HG02885 (cell line): ENCODE data around the gene POLR2E.
A peak's percentile ranks its signal among the peaks of the same experiment; 100 is the strongest.

Experiments used
- ATAC-seq: cut with Tn5 transposase; IDR thresholded peaks from one replicate; pipeline ENCODE4 v1.9.1; 2021; ENCODE audit warnings: mild to moderate bottlenecking; ENCODE audit not compliant: unreplicated experiment, poor library complexity

The POLR2E gene

DNA sequence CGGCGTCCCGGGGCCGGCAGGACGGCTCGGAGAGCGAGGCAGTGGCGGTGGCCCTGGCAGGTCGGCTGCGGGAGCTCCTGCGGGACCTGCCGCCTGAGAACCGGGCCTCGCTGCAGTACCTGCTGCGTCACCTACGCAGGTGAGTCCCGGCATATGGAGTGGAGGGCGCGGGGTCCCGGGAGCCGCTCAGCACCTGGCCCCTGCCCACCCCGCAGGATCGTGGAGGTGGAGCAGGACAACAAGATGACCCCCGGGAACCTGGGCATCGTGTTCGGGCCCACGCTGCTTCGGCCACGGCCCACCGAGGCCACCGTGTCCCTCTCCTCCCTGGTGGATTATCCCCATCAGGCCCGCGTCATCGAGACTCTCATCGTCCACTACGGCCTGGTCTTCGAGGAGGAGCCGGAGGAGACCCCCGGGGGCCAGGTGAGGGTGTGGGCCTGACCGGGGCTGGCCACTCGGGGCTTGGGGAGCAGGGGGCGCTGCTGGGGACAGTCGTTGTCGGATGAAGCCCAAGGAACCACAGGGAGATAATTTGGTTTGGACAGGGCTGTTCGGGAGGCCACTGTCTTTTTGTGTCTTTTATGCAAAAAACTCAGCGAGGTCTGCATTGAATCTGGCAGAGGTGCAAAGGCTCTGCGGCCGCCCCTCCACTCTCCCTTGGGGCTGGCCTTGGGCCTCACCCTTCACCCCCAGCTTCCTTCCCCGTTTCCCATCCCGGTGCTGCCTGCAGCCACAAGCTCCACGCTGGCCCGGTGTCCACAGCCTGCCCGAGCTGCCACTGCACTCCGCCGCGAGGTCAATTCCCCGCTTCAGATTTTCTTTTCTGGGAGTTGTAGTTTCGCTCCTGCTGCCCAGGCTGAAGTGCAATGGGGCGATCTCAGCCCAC is 12.0 kb downstream of the POLR2E start:
- no peak for ATAC-seq

DNA sequence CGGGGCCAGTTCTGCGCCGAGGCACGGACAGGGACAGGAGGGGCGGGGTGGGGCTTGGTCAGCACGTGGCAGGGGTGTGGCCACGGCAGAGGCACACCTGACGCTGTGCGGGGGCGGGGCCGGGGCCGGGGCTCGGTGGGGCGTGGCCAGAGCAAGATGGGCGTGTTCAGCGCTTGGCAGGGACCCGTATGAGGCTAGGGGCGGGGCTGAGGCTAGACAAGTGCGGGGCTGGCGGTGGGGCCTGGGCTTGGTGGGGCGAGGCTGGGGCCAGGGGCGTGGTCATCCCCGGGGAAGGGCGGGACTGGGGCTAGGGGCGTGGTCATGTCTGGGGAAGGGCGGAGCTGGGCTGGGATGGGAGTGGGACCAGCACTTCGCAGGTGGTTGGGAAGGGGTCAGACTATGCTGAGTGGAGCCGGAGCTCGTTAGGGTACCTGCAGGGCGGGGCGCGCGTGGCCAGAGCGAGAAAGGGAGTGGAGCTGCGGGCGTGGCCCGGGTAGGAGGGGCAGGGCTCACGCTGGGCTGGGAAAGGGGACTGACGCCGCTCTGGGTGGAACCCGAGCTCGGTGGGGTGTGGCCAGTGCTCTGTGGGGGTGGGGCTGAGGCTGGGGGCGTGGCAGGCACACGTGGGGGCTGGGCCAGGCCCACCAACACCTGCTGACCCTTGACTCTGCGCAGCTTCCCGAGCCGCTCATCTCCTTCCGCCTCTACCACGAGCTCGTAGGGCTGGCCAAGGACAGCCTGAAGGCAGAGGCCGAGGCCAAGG is 12.8 kb downstream of the POLR2E start:
- peak; percentile 45 for ATAC-seq

DNA sequence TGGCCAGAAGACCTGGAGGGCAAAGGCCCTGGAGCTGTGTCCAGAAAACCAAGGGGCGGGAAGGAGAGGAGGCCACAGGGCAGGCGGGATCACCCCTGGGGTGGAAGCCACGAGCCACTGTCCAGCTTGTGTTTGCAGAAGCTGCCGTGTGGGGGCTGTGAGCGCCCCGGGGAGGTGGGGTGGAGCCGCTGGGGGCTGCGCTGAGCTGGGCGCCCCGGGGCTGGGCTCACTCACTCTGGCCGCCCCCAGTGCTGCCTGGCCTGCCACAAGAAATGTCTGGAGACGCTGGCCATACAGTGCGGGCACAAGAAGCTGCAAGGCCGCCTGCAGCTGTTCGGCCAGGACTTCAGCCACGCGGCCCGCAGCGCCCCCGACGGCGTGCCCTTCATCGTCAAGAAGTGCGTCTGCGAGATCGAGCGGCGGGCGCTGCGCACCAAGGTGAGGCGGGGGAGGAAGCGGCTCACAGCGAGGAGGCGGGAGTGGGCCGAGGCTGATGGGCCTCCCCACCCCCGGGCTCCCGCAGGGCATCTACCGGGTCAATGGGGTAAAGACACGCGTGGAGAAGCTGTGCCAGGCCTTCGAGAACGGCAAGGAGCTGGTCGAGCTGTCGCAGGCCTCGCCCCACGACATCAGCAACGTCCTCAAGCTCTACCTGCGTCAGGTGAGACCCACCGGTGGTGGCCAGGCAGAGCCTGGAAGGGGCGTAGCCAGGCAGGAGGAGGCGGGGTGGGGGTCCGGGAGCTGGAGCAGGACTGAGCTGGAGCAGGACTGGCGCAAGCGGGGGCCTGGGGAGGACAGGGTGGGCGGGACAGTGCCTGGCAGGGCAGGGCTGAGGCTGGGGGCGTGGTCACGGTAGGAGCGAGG is 13.6 kb downstream of the POLR2E start:
- no peak for ATAC-seq

DNA sequence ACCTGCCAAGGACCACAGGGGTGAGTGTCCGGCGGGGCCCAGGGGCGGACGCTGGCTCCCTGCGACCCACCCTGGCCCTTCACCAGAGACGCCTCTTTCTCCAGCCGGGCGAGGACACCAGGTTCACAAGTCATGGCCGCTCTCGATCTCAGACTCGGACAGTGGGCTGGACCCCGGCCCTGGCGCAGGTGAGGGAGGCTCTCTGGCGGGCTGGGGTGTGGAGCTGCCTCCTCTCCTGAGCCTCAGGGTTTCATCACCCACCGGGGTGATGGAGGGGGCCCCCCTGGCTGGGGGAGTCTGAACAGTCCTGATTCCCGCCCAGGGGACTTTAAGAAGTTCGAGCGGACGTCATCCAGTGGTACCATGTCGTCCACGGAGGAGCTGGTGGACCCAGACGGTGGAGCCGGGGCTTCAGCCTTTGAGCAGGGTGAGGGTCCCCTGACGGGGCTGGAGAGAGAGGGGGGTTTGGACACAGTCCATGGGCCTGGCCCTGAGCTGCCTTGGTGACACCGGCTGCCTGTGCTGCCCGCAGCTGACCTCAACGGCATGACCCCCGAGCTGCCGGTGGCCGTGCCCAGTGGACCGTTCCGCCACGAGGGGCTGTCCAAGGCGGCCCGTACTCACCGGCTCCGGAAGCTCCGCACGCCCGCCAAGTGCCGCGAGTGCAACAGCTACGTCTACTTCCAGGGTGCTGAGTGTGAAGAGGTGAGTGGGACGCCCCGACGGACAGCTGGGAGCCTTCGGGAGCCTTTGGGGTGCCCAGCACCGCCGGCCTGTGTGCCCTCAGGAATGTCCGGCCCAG is 14.6 kb downstream of the POLR2E start:
- ATAC-seq: no peak

DNA sequence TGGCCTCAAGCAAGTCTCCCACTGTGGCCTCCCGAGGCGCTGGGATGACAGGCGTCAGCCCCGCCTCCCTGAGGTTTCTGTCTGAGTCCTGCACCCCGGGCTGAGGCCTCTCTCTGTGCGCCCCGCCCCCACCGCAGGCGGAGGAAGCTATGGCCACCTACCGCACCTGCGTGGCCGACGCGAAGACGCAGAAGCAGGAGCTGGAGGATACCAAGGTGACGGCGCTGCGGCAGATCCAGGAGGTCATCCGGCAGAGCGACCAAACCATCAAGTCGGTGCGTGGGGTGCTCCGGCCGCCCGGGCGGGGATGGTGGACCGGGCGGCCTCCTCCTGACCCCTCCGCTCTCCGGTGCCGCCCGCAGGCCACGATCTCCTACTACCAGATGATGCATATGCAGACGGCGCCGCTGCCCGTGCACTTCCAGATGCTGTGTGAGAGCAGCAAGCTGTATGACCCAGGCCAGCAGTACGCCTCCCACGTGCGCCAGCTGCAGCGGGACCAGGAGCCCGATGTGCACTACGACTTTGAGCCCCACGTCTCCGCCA is 15.5 kb downstream of the POLR2E start:
- no peak for ATAC-seq

- ATAC-seq: peak; percentile 58
These were observed 18.2 kb downstream of the POLR2E start for GRCh38 chr19:1076951-1077350.

DNA sequence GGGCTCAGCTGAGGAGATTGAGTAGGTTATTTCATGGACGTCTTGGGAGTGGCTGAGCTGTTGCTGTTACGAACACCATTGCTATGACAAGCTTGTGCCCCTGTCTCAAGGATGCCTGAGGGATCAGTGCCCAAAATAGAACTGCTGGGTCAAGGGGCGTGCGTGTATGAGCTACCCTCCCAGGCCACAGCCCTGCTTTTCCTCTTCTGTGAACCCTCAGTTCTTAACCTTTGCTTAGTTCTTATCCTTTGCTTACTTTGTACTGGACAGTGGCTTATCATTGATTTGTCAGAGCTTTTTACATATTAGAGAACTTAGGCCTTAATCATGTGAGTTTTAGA is 19.2 kb downstream of the POLR2E start:
- no peak for ATAC-seq

DNA sequence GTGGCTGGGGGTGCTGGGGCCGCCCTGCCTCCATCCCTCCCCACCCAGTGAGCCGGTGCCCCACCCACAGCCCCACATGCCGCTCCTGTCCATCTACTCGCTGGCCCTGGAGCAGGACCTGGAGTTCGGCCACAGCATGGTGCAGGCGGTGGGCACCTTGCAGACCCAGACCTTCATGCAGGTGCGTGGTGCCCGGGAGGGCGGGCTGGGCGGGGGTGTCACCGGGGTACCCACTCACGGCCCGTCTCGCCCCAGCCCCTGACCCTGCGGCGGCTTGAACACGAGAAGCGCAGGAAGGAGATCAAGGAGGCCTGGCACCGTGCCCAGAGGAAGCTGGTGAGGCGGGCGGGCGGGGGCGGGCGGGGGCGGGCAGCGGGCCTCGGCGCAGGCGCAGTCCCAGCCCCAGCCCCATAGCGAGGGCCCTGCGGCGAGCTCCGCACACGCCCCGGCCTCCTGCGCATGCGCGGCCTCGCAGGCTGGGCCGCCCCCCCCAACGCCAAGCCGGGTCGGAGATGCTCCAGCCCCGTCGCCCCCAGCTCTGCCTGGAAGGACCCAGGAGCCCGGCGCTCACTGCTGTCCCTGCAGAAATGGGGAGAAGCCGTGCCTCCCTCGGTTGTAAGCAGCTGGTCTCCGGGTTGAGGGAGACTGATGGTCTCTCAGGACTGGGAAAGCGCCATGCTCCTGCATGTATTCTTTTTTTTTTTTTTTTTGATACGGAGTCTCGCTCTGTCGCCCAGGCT is 20.5 kb downstream of the POLR2E start:
- ATAC-seq: peak; percentile 67

DNA sequence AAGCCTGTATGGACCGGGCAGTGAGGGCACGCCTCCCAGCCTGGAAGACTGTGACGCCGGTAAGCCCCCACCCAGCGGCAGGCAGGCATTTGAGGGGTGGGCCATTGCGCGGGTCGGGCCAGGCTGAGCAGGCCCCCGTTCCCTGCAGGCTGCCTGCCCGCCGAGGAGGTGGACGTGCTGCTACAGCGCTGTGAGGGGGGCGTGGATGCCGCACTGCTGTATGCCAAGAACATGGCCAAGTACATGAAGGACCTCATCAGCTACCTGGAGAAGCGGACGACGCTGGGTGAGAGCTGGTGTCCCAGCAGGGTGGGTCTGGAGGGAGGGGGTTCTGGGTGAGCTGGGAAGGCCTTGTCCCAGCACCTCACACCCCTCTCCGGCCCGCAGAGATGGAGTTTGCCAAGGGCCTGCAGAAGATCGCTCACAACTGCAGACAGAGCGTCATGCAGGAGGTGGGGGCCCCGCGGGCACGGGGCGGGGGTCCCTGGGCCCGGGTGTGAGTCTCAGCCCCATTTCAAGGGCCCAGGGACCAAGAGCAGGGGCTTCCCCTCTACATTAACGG is 21.1 kb downstream of the POLR2E start:
- no peak for ATAC-seq

- ATAC-seq: no peak
These were observed 21.9 kb downstream of the POLR2E start for GRCh38 chr19:1073063-1073955.

DNA sequence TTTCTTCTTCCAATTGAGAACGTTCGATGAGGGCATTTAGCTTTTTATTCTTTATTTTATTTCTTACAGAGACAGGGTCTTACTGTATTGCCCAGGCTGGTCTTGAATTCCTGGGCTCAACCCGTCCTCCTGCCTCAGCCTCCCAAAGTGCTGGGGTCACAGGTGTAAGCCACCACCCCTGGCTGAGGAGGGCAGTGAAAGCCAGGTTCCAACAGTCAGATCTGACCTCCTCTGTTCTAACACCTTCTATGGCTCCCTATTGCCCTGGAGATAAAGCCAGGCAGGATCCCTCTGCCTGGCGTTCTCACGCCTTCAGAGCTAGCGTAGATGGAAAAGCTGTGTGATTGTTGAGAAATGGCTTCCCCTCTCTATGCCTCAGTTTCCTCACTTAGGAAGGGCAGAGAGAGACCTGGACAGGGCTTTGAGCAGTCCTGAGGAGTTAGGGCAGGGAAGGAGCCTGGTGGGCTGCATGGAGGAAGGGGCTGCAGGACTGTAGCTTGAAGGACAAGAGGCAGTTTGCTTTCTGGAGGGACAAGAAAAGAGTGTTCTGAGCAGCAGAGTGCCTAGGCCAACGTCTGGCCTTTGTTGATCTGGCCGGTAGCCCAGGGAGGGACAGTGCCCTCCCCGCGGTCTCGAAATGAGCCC is 22.7 kb downstream of the POLR2E start:
- ATAC-seq: no peak

- ATAC-seq: no peak
These were observed 24.0 kb downstream of the POLR2E start for GRCh38 chr19:1070931-1071791.

DNA sequence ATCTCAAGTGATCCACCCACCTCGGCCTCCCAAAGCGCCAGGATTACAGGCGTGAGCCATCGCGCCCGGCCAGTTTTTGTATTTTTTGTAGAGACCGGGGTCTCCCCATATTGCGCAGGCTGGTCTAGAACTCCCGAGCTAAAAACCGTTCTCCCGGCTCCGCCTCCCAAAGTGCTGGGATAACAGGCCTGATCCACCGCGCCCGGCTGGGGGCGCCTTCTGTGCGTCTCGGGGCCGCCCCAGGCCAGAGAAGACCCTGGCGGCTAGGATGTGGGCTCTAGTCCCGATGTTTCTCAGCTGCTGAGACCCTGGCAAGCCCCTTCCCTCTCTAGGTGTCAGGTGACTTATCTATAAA is 24.6 kb downstream of the POLR2E start:
- ATAC-seq: no peak

DNA sequence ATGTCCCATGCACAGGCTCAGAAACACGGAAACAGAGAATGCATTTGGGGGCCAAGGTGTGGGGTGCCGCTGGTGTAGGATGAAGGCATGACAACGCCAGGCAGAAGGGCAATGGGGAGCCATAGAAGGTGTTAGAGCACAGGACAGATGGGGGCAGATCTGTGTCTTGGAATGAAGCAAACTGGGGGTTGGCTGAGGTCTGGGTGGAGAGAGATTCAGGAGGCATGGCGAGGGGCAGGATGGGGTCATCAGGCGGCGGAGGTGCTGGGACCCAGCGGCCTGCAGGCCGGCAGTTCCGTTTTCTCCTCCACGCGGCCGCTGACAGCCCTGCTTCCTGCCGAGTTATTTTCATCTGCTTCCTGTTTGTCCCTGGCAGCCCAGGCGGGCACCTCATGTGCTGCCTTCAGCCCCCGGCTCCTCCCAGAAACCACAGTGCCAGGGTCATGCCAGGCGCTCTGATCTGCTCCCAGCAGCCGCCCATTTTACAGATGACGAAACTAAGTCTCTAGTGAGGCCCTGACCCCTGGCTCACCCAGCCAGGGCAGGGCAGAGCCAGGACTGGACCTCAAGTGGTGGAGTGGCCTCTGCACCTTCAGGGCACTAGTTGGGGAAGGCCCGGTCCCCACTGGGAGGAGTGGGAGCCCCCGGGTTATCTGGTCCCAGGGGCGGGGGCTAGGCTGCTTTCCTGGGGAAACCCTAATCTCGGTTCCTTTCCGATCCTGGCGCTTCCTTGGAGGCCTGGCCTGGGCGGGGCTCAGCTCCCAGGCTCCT is 26.0 kb downstream of the POLR2E start:
- ATAC-seq: no peak
